A549 (cell line): ENCODE measurements around the gene NEK11. TPM values are rescaled to one million over a fixed set of nuclear protein-coding genes. Genes with fewer than 3 reads are reported as not detected.

Experiments
- ATAC-seq, 2 experiments: fragments of 200-7000 bp in 1 of 2; fragments of >200 bp in 1 of 2; cut with Nextera tagmentation in 1 of 2; cut with Tn5 transposase in 1 of 2; 3 replicates each; pipeline versions ENCODE4 v1.8.0 to v1.9.1; 2018 to 2020; ENCODE audit warnings: mild to moderate bottlenecking in 1 of 2, moderate library complexity in 1 of 2
- CTCF ChIA-PET: fragments of 300-600 bp; sonication (Branson Sonifier 250); formaldehyde crosslinking; extraction: SDS; loops from one replicate; lab custom pipeline; 2021; ENCODE audit warnings: antibody characterized with exemption, inconsistent platforms; lab: Yijun Ruan, JAX
- POLR2A ChIA-PET: fragments of 350-600 bp; formaldehyde crosslinking; extraction: SDS; loops from one replicate; lab custom pipeline; 2021; ENCODE audit warnings: antibody characterized with exemption, inconsistent platforms; lab: Yijun Ruan, JAX
- DNase-seq, 2 experiments: peaks; one replicate each; pipeline versions ENCODE4 v3.0.0 to v3.0.0-alpha.2; 2011 to 2016; ENCODE audit warnings: low read depth in 1 of 2, low spot score in 1 of 2
- FAIRE-seq: peaks from 2 replicates; lab custom pipeline; 2011; peaks lifted over from hg19 to GRCh38; lab: Jason Lieb, UNC
- H3K27ac ChIP-seq, 2 experiments: fragments of >200 bp; sonication (Bioruptor Twin); formaldehyde crosslinking; 3 replicates each; pipeline ENCODE4 v1.5.1; 2016 to 2017
- H3K4me1 ChIP-seq: fragments of >200 bp; sonication (Bioruptor Twin); formaldehyde crosslinking; 3 replicates; pipeline ENCODE4 v1.6.1; 2016
- H3K4me2 ChIP-seq: fragments of >200 bp; sonication (Bioruptor Twin); formaldehyde crosslinking; 3 replicates; pipeline ENCODE4 v1.6.1; 2016
- H3K4me3 ChIP-seq: fragments of >200 bp; sonication (Bioruptor Twin); formaldehyde crosslinking; 3 replicates; pipeline ENCODE4 v1.5.1; 2016
- H3K9me3 ChIP-seq: fragments of >200 bp; sonication (Bioruptor Twin); formaldehyde crosslinking; 3 replicates; pipeline ENCODE4 v1.6.1; 2016
- BHLHE40 ChIP-seq: IDR thresholded peaks from 2 replicates; pipeline ENCODE4 v1.6.1; 2012; ENCODE audit warnings: low read depth, low read length, inconsistent platforms
- CBX2 ChIP-seq: fragments of 200-600 bp; sonication (generic); IDR thresholded peaks from 2 replicates; pipeline ENCODE4 v1.6.1; 2016; ENCODE audit warnings: low read depth, mild to moderate bottlenecking, borderline replicate concordance
- CHD4 ChIP-seq: fragments of 200-600 bp; sonication (generic); IDR thresholded peaks from 2 replicates; pipeline ENCODE4 v1.6.1; 2016; ENCODE audit warnings: antibody characterized with exemption, mild to moderate bottlenecking, borderline replicate concordance
- EHF ChIP-seq: fragments of 250-450 bp; sonication (Bioruptor Pico); IDR thresholded peaks from 2 replicates; pipeline ENCODE4 v1.5.0; 2020; ENCODE audit warnings: mild to moderate bottlenecking
- EHMT2 ChIP-seq: fragments of 200-600 bp; sonication (generic); IDR thresholded peaks from 2 replicates; pipeline ENCODE4 v1.6.1; 2016; ENCODE audit warnings: antibody characterized with exemption, low read depth, mild to moderate bottlenecking, moderate library complexity
- EP300 ChIP-seq, 2 experiments: fragments of >200 bp; sonication (Bioruptor Twin); formaldehyde crosslinking; IDR thresholded peaks; 2 replicates in 1 of 2; 3 replicates in 1 of 2; pipeline ENCODE4 v1.6.1; 2016 to 2017
- ESRRA ChIP-seq: fragments of 150-350 bp; IDR thresholded peaks from 2 replicates; pipeline ENCODE4 v1.6.1; 2014; ENCODE audit warnings: mild to moderate bottlenecking, low read length, borderline replicate concordance
- FOSB ChIP-seq: fragments of 250-450 bp; sonication (Bioruptor Pico); IDR thresholded peaks from 2 replicates; pipeline ENCODE4 v1.5.0; 2020; ENCODE audit warnings: mild to moderate bottlenecking, moderate library complexity
- GATA3 ChIP-seq: IDR thresholded peaks from 2 replicates; pipeline ENCODE4 v1.6.1; 2012; ENCODE audit warnings: borderline replicate concordance
- HEYL ChIP-seq: fragments of 250-450 bp; sonication (Bioruptor Pico); IDR thresholded peaks from 2 replicates; pipeline ENCODE4 v1.8.0; 2021; ENCODE audit warnings: mild to moderate bottlenecking, moderate library complexity
- HOXB13 ChIP-seq: fragments of 250-450 bp; sonication (Bioruptor Pico); IDR thresholded peaks from 2 replicates; pipeline ENCODE4 v1.5.0; 2020; ENCODE audit warnings: low read depth, mild to moderate bottlenecking, moderate library complexity
- JUN ChIP-seq, 2 experiments: fragments of >200 bp; sonication (Bioruptor Twin); formaldehyde crosslinking; IDR thresholded peaks; 2 replicates in 1 of 2; 3 replicates in 1 of 2; pipeline ENCODE4 v1.6.1; 2016 to 2017
- KDM5A ChIP-seq: fragments of 200-600 bp; sonication (generic); IDR thresholded peaks from 2 replicates; pipeline ENCODE4 v1.6.1; 2016; ENCODE audit warnings: antibody characterized with exemption, mild to moderate bottlenecking
- MAZ ChIP-seq: fragments of 150-350 bp; IDR thresholded peaks from 2 replicates; pipeline ENCODE4 v1.6.1; 2014; ENCODE audit warnings: antibody characterized with exemption, low read depth, low read length, borderline replicate concordance
- MYC ChIP-seq: IDR thresholded peaks from 2 replicates; pipeline ENCODE4 v1.6.1; 2012; ENCODE audit warnings: mild to moderate bottlenecking, inconsistent platforms, low read length, improper control_type of control experiment, borderline replicate concordance
- NFE2L2 ChIP-seq: fragments of 150-350 bp; conservative IDR thresholded peaks from 2 replicates; pipeline ENCODE4 v1.6.1; 2014; ENCODE audit warnings: low read length
- NPAS2 ChIP-seq: fragments of 250-450 bp; sonication (Bioruptor Pico); IDR thresholded peaks from 2 replicates; pipeline ENCODE4 v1.8.0; 2022; ENCODE audit warnings: mild to moderate bottlenecking, moderate library complexity, borderline replicate concordance
- NR3C1 ChIP-seq: fragments of >200 bp; sonication (Bioruptor Twin); formaldehyde crosslinking; IDR thresholded peaks from 3 replicates; pipeline ENCODE4 v1.6.1; 2017
- POLR2AphosphoS2 ChIP-seq: conservative IDR thresholded peaks from 2 replicates; pipeline ENCODE4 v1.6.1; 2012; ENCODE audit warnings: low read length, improper control_type of control experiment, inconsistent platforms
- RARB ChIP-seq: fragments of 250-450 bp; sonication (Bioruptor Pico); IDR thresholded peaks from 2 replicates; pipeline ENCODE4 v1.8.0; 2021; ENCODE audit warnings: mild to moderate bottlenecking, moderate library complexity
- RCOR1 ChIP-seq: fragments of 150-350 bp; IDR thresholded peaks from 2 replicates; pipeline ENCODE4 v1.6.1; 2014; ENCODE audit warnings: antibody characterized with exemption, low read length, low read depth
- SMC3 ChIP-seq: fragments of >200 bp; sonication (Bioruptor Twin); formaldehyde crosslinking; IDR thresholded peaks from 3 replicates; pipeline ENCODE4 v1.6.1; 2018; ENCODE audit warnings: inconsistent platforms
- TFCP2L1 ChIP-seq: fragments of 250-450 bp; sonication (Bioruptor Pico); IDR thresholded peaks from 2 replicates; pipeline ENCODE4 v1.5.0; 2021; ENCODE audit warnings: mild to moderate bottlenecking
- TP53 ChIP-seq: fragments of 250-450 bp; sonication (Bioruptor Pico); IDR thresholded peaks from 2 replicates; pipeline ENCODE4 v1.5.0; 2021; ENCODE audit warnings: mild to moderate bottlenecking, moderate library complexity
- ZFP36 ChIP-seq: fragments of 450-650 bp; IDR thresholded peaks from 2 replicates; pipeline ENCODE4 v1.6.1; 2014; ENCODE audit warnings: borderline replicate concordance; ENCODE audit not compliant: partially characterized antibody
- ZNF302 ChIP-seq: fragments of 250-450 bp; sonication (Bioruptor Pico); IDR thresholded peaks from 2 replicates; pipeline ENCODE4 v1.9.0; 2021; ENCODE audit warnings: inconsistent platforms, mild to moderate bottlenecking, moderate library complexity
- ZSCAN20 ChIP-seq: fragments of 250-450 bp; sonication (Bioruptor Pico); IDR thresholded peaks from 2 replicates; pipeline ENCODE4 v1.8.0; 2022; ENCODE audit warnings: mild to moderate bottlenecking, moderate library complexity
- WGBS: methylation state at CpG from one replicate; pipeline ENCODE4 v1.1.6; 2017; ENCODE audit errors: missing lambda C conversion rate; 5-methylcytosine and 5-hydroxymethylcytosine counted together
- polyA plus RNA-seq, 4 experiments: library from polyadenylated mRNA; depleted of rRNA in 3 of 4; stranded (reverse); fragments of >200 nt; fragmentation: RNase III in 1 of 4; extraction: RNeasy Plus Mini Kit Qiagen cat#74134 plus additional on column Dnase treatment in 1 of 4; gene quantifications; 2 replicates in 3 of 4; 3 replicates in 1 of 4; pipeline ENCODE4 v1.2.3, GENCODE V29; 2011 to 2017
- TF ChIP-seq, protein P1 (sequence below): fragments of 250-450 bp; sonication (Bioruptor Pico); IDR thresholded peaks from 2 replicates; pipeline ENCODE4 v1.5.0; 2020; ENCODE audit warnings: low read depth, mild to moderate bottlenecking, moderate library complexity
- TF ChIP-seq, protein P2 (sequence below): fragments of >200 bp; sonication (Bioruptor Twin); formaldehyde crosslinking; IDR thresholded peaks from 2 replicates; pipeline ENCODE4 v1.6.1; 2016
- TF ChIP-seq, protein P3 (sequence below): fragments of >200 bp; sonication (Bioruptor Twin); formaldehyde crosslinking; IDR thresholded peaks from 3 replicates; pipeline ENCODE4 v1.6.1; 2016
- TF ChIP-seq, protein P4 (sequence below): IDR thresholded peaks from 2 replicates; pipeline ENCODE4 v1.6.1; 2012; ENCODE audit warnings: low read depth, borderline replicate concordance
- TF ChIP-seq, protein P5 (sequence below): IDR thresholded peaks from 2 replicates; pipeline ENCODE4 v1.6.1; 2012

The NEK11 gene
- polyA plus RNA-seq, 2 of the 4 experiments (the other 2 are of a cell fraction): 5.8 to 8.9 TPM

DNA sequence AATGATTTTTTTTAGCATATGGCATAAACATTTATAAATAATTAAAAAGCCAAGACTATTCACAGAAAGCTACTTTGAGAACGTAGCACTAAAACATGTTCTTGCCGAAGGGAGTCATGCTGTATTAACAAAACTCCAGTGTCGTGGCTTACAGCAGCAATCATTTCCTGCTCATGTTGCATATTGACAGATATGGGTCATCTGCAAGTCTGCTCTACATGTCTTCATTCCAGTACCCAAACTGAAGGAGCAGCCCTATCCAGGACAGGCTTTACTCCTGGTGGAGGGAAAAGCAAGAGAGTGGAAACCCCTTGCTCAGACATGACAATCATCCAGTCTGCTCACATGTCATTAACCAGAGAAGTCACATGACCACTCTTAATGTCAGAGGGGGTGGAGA lies 87.6 kb downstream of the NEK11 start:
- ATAC-seq (no peak), DNase-seq (no peak), FAIRE-seq (no peak)
- H3K4me3 ChIP-seq: no peak overlapping the region
- 77% methylated on average over 3 of the region's 3 CpGs for WGBS
- CTCF ChIA-PET: no interaction called here
- TF ChIP-seq HEYL (CRISPR knock-in tag) (no peak), CHD4 (no peak), RCOR1 (no peak), TP53 (CRISPR knock-in tag) (no peak), EP300 (IDR thresholded peaks at IDR 0.05) (no peak), KDM5A (no peak), EHF (CRISPR knock-in tag) (no peak), BHLHE40 (no peak), JUN (IDR thresholded peaks at IDR 0.05) (no peak), POLR2AphosphoS2 (no peak), NR3C1 (no peak), NFE2L2 (no peak), EHMT2 (no peak)
- TF ChIP-seq, protein P1, sequence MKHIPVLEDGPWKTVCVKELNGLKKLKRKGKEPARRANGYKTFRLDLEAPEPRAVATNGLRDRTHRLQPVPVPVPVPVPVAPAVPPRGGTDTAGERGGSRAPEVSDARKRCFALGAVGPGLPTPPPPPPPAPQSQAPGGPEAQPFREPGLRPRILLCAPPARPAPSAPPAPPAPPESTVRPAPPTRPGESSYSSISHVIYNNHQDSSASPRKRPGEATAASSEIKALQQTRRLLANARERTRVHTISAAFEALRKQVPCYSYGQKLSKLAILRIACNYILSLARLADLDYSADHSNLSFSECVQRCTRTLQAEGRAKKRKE (CRISPR knock-in tag): no peak
- TF ChIP-seq, protein P2, sequence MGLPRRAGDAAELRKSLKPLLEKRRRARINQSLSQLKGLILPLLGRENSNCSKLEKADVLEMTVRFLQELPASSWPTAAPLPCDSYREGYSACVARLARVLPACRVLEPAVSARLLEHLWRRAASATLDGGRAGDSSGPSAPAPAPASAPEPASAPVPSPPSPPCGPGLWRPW: no peak
- TF ChIP-seq, protein P3, sequence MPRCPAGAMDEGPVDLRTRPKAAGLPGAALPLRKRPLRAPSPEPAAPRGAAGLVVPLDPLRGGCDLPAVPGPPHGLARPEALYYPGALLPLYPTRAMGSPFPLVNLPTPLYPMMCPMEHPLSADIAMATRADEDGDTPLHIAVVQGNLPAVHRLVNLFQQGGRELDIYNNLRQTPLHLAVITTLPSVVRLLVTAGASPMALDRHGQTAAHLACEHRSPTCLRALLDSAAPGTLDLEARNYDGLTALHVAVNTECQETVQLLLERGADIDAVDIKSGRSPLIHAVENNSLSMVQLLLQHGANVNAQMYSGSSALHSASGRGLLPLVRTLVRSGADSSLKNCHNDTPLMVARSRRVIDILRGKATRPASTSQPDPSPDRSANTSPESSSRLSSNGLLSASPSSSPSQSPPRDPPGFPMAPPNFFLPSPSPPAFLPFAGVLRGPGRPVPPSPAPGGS: no peak
- TF ChIP-seq, all 56 proteins: peak for 0
- POLR2A ChIA-PET: no interaction called here
- no peak overlapping the region for H3K27ac ChIP-seq
- H3K9me3 ChIP-seq: no peaks in the 10 kb centered on the region
- H3K4me1 ChIP-seq: no peaks in the 10 kb centered on the region
- no peak overlapping the region for H3K4me2 ChIP-seq

DNA sequence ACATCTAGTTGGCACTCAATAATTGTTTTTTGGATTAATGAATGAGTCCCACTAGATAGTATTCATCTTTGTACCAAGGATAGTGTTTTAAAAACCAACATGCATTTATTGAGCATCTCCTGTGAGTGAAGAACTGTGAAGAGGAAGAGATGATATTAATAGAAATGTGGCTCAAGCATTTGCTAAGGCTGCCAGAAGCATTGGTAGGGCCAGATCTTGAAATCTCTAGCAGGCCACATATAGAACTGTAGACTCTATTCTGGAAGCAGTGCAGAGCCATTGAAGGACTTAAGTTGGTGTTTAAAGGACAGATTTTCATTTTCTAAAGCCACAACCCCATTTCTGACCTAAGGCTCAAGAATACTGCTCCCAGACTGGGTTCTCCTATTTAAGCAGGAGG lies 99.0 kb downstream of the NEK11 start:
- ChIA-PET CTCF (no interaction called here), POLR2A (no interaction called here)
- no peak overlapping the region for H3K4me2 ChIP-seq
- no peaks in the 10 kb centered on the region for H3K4me1 ChIP-seq
- TF ChIP-seq, protein P4, sequence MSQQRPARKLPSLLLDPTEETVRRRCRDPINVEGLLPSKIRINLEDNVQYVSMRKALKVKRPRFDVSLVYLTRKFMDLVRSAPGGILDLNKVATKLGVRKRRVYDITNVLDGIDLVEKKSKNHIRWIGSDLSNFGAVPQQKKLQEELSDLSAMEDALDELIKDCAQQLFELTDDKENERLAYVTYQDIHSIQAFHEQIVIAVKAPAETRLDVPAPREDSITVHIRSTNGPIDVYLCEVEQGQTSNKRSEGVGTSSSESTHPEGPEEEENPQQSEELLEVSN: no peak
- TF ChIP-seq CBX2 (no peak), ZFP36 (no peak), MAZ (no peak), ESRRA (no peak), NPAS2 (CRISPR knock-in tag) (no peak)
- no peaks in the 10 kb centered on the region for H3K9me3 ChIP-seq
- H3K27ac ChIP-seq: no peak overlapping the region
- ATAC-seq (no peak), FAIRE-seq (no peak), DNase-seq (no peak)
- no peak overlapping the region for H3K4me3 ChIP-seq

DNA sequence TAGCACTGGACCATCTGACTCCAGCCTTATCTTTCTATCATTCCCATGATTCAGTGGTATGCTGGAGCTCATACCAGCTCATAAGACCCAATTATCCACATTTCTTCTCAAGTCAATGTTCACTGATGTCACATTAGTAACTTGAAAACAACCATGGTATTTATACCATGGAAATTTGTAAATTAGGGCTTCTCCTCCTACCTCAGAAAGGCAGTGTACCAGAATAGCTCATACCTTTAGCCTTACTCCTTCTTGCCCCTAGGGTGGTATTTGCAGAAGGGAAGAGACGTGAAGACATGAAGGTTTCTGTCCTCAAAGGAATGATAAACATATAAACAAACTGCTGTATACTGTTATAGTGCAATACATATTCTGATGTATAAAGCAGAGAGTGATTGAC lies 114.2 kb downstream of the NEK11 start:
- no peak for ATAC-seq
- CTCF ChIA-PET: no interaction called here
- no peak for DNase-seq
- no peaks in the 10 kb centered on the region for H3K4me1 ChIP-seq
- H3K4me2 ChIP-seq: no peak overlapping the region
- TF ChIP-seq TFCP2L1 (CRISPR knock-in tag) (no peak), HEYL (CRISPR knock-in tag) (no peak), EP300 (IDR thresholded peaks at IDR 0.05) (no peak), BHLHE40 (no peak), NFE2L2 (no peak), SMC3 (no peak), HOXB13 (no peak), KDM5A (no peak), RCOR1 (no peak), ZSCAN20 (CRISPR knock-in tag) (no peak), MAZ (no peak), RARB (CRISPR knock-in tag) (no peak), ZNF302 (CRISPR knock-in tag) (no peak), EHMT2 (no peak), EHF (CRISPR knock-in tag) (no peak), FOSB (CRISPR knock-in tag) (no peak), POLR2AphosphoS2 (no peak), MYC (no peak), GATA3 (no peak)
- TF ChIP-seq, protein P5, sequence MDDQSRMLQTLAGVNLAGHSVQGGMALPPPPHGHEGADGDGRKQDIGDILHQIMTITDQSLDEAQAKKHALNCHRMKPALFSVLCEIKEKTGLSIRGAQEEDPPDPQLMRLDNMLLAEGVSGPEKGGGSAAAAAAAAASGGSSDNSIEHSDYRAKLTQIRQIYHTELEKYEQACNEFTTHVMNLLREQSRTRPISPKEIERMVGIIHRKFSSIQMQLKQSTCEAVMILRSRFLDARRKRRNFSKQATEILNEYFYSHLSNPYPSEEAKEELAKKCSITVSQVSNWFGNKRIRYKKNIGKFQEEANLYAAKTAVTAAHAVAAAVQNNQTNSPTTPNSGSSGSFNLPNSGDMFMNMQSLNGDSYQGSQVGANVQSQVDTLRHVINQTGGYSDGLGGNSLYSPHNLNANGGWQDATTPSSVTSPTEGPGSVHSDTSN: no peak
- POLR2A ChIA-PET: no interaction called here
- no peak overlapping the region for H3K4me3 ChIP-seq
- FAIRE-seq: no peak
- H3K9me3 ChIP-seq: no peaks in the 10 kb centered on the region
- no peak overlapping the region for H3K27ac ChIP-seq
- 61% methylated on average over 1 of the region's 1 CpG for whole genome bisulfite sequencing
